SU-DHL-6 (cell line): ENCODE results near the gene CPAMD8.

Experiments used
- H2AFZ ChIP-seq: fragments of 200-600 bp; sonication (generic); 2 replicates; pipeline ENCODE4 v1.6.1; 2014; ENCODE audit warnings: low read depth, mild to moderate bottlenecking, moderate library complexity, mixed read lengths, antibody characterized with exemption, low read length; ENCODE audit not compliant: severe bottlenecking
- H3F3A ChIP-seq: fragments of 200-600 bp; shearing (Covaris generic); 2 replicates; pipeline ENCODE4 v1.6.0; 2016; ENCODE audit warnings: antibody characterized with exemption, mild to moderate bottlenecking; ENCODE audit not compliant: insufficient read depth
- H3K27ac ChIP-seq: fragments of 200-600 bp; sonication (generic); 2 replicates; pipeline ENCODE4 v1.5.1; 2016; ENCODE audit warnings: low read depth, mild to moderate bottlenecking, low read length, moderate library complexity, mixed read lengths
- H3K27me3 ChIP-seq: fragments of 200-600 bp; sonication (generic), shearing (Covaris generic); 2 replicates; pipeline ENCODE4 v1.6.0; 2014; ENCODE audit warnings: mild to moderate bottlenecking, low read length
- H3K36me3 ChIP-seq: fragments of 200-600 bp; sonication (generic); 2 replicates; pipeline ENCODE4 v1.6.1; 2014; ENCODE audit warnings: mild to moderate bottlenecking, low read length, mixed read lengths
- H3K4me2 ChIP-seq: fragments of 300-600, 200-600 bp; shearing (Covaris generic), sonication (generic); 2 replicates; pipeline ENCODE4 v1.6.0; 2014; ENCODE audit warnings: low read length, low read depth, mild to moderate bottlenecking; ENCODE audit not compliant: poor library complexity, severe bottlenecking
- H3K4me3 ChIP-seq: fragments of 200-600 bp; sonication (generic); 2 replicates; pipeline ENCODE4 v1.5.1; 2014; ENCODE audit warnings: antibody characterized with exemption, low read length, mild to moderate bottlenecking, mixed read lengths; ENCODE audit not compliant: insufficient read depth, poor library complexity, severe bottlenecking
- H3K79me2 ChIP-seq: fragments of 200-600 bp; sonication (generic); 2 replicates; pipeline ENCODE4 v1.6.1; 2014; ENCODE audit warnings: mild to moderate bottlenecking, low read length, moderate library complexity; ENCODE audit not compliant: insufficient read depth
- H3K9ac ChIP-seq: fragments of 200-600 bp; sonication (generic); 2 replicates; pipeline ENCODE4 v1.7.0; 2014; ENCODE audit warnings: mild to moderate bottlenecking, low read length
- H3K9me2 ChIP-seq: fragments of 200-600 bp; sonication (generic); replicated peaks from 2 replicates; pipeline ENCODE4 v1.6.1; 2014; ENCODE audit warnings: low read length; ENCODE audit not compliant: insufficient read depth
- H3K9me3 ChIP-seq: fragments of 200-600 bp; sonication (generic); 2 replicates; pipeline ENCODE4 v1.6.1; 2014; ENCODE audit warnings: low read length, mixed read lengths; ENCODE audit not compliant: insufficient read depth
- H4K20me1 ChIP-seq: fragments of 200-600 bp; sonication (generic); 2 replicates; pipeline ENCODE4 v1.6.1; 2014; ENCODE audit warnings: low read depth, mild to moderate bottlenecking, antibody characterized with exemption, low read length, moderate library complexity, mixed read lengths
- EZH2phosphoT487 ChIP-seq: fragments of 200-600 bp; sonication (generic), shearing (Covaris generic); conservative IDR thresholded peaks from 2 replicates; pipeline ENCODE4 v1.6.1; 2018; ENCODE audit warnings: mild to moderate bottlenecking, antibody characterized with exemption, low read length, moderate library complexity, mixed read lengths
- TF ChIP-seq, protein P1 (sequence below): fragments of 200-600 bp; sonication (generic); IDR thresholded peaks from one replicate; pipeline ENCODE4 v1.5.1; 2017; ENCODE audit warnings: antibody characterized with exemption, mild to moderate bottlenecking, low read length, moderate library complexity; ENCODE audit not compliant: insufficient read depth, poor library complexity, severe bottlenecking

The CPAMD8 gene

DNA sequence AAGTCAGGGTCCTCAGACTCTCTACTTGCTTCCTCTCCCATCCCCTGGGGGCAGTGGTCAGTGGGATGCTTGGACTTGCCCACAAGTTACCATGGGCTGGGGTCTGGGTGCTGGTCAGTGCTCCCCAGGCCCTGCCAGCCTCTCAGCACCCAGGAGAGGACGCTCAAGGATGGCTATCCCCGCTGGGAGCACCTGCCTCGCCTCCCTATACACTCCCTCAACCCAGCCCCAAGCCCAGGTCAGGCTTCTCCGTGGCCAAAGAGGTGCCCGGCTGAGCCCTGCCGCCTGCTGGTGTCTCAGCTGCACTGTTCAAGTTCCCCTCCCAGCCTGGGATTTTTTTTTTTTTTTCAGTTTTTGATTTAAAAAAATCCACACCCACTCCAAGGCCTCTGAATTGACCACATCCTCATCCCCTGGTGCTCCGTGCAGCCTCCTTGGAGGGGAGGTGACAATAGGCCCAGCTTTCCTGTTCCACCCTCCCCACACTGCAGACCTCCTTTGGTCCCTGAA, 127.0 kb downstream of the CPAMD8 start:
- H3K4me3 ChIP-seq, result no peak overlapping the region
- H3K9ac ChIP-seq, result no peak overlapping the region
- H4K20me1 ChIP-seq, result no peaks in the 10 kb centered on the region
- H3K36me3 ChIP-seq, result no peaks in the 10 kb centered on the region
- H3K4me2 ChIP-seq, result no peak overlapping the region
- TF ChIP-seq, protein P1, sequence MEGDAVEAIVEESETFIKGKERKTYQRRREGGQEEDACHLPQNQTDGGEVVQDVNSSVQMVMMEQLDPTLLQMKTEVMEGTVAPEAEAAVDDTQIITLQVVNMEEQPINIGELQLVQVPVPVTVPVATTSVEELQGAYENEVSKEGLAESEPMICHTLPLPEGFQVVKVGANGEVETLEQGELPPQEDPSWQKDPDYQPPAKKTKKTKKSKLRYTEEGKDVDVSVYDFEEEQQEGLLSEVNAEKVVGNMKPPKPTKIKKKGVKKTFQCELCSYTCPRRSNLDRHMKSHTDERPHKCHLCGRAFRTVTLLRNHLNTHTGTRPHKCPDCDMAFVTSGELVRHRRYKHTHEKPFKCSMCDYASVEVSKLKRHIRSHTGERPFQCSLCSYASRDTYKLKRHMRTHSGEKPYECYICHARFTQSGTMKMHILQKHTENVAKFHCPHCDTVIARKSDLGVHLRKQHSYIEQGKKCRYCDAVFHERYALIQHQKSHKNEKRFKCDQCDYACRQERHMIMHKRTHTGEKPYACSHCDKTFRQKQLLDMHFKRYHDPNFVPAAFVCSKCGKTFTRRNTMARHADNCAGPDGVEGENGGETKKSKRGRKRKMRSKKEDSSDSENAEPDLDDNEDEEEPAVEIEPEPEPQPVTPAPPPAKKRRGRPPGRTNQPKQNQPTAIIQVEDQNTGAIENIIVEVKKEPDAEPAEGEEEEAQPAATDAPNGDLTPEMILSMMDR, result peak; percentile 44
- no peak for TF ChIP-seq EZH2phosphoT487
- no peaks in the 10 kb centered on the region for H3K27me3 ChIP-seq
- no peak overlapping the region for H2AFZ ChIP-seq
- H3K79me2 ChIP-seq, result no peaks in the 10 kb centered on the region
- no peaks in the 10 kb centered on the region for H3K9me2 ChIP-seq
- H3K27ac ChIP-seq, result no peak overlapping the region
- H3K9me3 ChIP-seq, result no peaks in the 10 kb centered on the region
- H3F3A ChIP-seq, result no peaks in the 10 kb centered on the region

DNA sequence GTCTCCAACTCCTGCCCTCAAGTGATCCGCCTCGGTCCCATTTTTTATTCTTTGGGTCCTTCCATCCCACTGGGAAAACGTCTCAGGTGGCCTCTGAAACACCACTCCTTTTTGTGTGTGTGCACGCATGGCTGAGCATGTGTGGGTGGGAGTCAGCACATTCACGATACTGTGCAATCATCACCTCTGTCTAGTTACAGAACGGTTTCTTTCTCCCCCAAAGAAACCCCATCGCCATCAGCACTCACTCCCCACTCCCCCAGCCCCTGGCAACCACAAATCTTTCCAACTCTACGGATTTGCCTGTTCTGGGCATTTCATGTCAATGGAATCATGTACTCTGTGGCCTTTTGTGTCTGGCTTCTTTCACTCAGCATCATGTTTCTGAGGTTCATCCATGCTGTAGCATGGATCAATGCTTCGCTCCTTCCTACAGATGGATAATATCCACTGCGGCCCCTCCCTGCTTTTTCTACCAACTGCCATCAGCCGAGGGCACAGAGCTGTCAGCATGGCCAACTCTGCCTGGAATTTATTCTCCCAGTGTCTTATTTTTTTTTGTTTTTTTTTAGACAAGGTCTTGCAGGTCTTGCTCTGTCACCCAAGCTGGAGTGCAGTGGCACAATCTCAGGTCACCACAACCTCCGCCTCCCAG, 128.1 kb downstream of the CPAMD8 start:
- Histone ChIP-seq H3K9ac (no peak overlapping the region), H3K4me2 (no peak overlapping the region)

DNA sequence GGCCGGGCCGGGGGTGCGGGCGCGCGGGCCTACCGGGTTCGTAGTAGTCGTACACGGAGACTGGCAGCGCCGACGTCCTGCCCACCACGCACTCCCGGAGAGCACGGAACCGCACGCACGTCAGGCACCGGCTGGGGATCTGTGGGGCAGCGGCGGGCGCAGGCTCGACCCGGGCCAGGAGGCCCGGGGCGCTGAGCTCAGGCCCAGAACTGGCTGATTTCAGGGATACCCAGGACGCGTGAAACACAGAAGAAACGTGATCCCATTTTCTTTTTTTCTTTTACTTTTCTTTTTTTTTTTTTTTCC, 128.8 kb downstream of the CPAMD8 start:
- H3K79me2 ChIP-seq, result no peaks in the 10 kb centered on the region
- H3K27me3 ChIP-seq, result no peaks in the 10 kb centered on the region
- H3K27ac ChIP-seq, result no peak overlapping the region
- no peaks in the 10 kb centered on the region for H3F3A ChIP-seq
- peak overlapping the region; percentile 66 for H3K4me2 ChIP-seq
- no peak for TF ChIP-seq EZH2phosphoT487
- TF ChIP-seq, protein P1, result no peak
- peak overlapping the region; percentile 20; the same call in 1 of the 2 replicates for H3K9ac ChIP-seq
- H3K4me3 ChIP-seq, result peak overlapping the region; percentile 62
- H4K20me1 ChIP-seq, result no peaks in the 10 kb centered on the region
- H2AFZ ChIP-seq, result peak overlapping the region; percentile 67
- no peaks in the 10 kb centered on the region for H3K9me2 ChIP-seq
- H3K9me3 ChIP-seq, result no peaks in the 10 kb centered on the region
- no peaks in the 10 kb centered on the region for H3K36me3 ChIP-seq

More for the DNA sequence above, 128.1 kb downstream of the CPAMD8 start:
- Histone ChIP-seq H2AFZ (no peak overlapping the region), H3K9me2 (no peaks in the 10 kb centered on the region), H3K27ac (no peak overlapping the region), H3K4me3 (no peak overlapping the region), H3K79me2 (no peaks in the 10 kb centered on the region), H4K20me1 (no peaks in the 10 kb centered on the region), H3K36me3 (no peaks in the 10 kb centered on the region), H3F3A (no peaks in the 10 kb centered on the region), H3K9me3 (no peaks in the 10 kb centered on the region), H3K27me3 (no peaks in the 10 kb centered on the region)
- no peak for TF ChIP-seq EZH2phosphoT487
- TF ChIP-seq, protein P1, result no peak
